MV-4-11 (cell line): ENCODE results near the gene TMEM126B.
"Not testable (repeated sequence)": the region's sequence is repeated elsewhere in the genome, so short reads cannot be mapped to it uniquely, and the experiment has no call there.

Experiments used
- DNase-seq: peaks from one replicate; lab custom pipeline; 2025; lab: John Stamatoyannopoulos, UW

The TMEM126B gene

DNA sequence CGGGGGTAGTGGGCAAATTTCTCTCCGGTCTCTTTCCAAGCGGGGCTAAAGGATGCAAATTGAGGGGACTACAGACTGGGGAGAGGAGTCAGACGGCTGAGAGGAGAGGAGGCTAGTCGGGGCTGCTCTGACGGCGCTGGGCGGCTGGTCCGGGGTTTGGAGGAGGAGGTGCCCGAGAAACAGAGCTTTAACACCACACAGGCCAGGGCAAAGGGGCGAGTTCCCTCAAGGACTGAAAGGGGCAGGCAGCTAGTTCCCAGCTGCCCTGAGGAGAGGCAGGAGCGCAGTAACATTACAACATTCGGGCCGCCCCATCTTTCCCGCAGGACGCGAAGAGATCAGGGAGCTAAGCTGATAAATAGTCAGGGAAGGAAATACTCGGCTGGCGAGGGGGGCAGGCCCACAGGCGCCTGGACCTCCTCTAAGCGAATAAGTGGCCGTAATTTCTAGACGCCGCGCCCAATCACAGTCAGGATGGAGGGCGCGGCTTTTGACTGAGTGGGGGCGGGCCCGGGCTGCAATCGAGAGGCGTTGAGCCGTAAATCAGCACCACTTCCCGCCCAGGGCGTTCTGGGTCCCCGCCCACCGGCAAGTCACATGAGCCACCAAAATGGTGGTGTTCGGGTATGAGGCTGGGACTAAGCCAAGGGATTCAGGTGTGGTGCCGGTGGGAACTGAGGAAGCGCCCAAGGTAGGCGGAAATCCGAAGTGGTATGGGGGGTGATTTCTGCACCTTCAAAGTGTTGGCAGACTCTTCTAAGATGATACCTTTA, at the start of gene TMEM126B:
Gene TMEM126B, plus strand, starts transcription at position 596 of the 773 bp plus-strand sequence. Its CDS starts 15 bp downstream, at position 611.
- peak; percentile 97 for DNase-seq

DNA sequence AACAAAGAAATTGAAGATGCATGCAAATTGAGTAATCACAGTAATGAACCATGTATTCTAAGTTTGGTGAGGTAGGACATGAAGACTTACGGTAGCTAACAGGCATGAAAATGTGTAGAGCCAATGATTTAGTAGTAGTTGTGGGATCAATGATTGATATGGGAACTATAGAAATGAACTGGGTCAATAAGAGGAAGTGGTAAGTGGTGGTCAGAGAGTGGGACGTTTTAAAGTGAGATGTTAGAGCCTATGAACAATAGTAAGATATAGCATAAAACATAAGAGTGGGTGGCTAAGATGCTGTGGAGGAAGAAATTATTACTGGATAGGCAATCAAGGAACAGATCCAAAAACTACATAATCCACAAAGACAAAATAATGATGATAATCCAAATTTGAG, 46.3 kb upstream of the TMEM126B start:
- no peak for DNase-seq

DNA sequence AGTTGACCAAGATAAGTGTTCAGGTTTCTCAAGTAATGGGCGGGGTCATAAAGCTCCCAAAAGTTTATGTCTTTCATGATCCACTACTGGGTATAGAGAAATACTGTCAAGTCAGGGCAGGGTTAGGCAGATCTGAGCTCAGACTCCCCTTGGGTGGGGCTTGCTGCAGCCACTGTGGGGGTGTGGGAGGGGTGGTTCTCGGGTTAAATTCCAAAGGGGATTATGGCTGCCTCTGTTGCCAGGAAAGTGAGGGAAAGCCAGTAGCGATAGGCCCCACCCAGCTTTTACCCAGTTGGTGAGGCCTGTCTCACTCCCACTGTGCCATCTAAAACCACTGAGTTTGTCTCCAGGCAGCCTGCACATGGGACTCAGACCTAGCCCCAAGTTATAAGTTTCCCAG, 39.0 kb upstream of the TMEM126B start:
- no peak for DNase-seq

DNA sequence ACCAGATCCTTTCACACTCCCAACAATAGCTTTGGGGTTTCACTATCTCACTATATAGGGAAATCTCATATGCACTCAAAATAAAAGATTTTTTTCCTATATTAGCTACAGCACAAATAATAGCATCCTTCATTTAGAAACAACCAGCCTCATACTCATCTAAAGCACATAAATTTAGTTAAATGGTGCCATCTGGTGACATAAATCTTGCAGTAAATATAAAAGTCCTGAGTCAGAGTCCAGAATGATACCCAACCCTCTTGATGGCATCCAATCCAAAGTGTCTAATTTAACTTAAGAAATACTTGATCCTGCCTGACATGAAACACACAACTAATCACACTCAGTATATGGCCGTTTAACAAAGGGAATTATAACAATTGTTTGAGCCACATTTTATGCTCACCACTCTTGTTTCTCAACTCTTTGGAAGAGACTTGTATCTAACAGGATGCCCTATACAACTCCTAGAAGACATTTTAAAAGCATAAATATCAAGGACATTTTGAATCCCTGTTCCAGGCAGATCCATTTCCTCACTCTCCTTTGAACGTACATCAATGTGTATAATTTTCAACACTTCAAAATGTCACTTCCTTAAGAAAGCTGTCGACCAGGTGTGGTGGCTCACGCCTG, 37.4 kb upstream of the TMEM126B start:
- DNase-seq, result peak; percentile 46

DNA sequence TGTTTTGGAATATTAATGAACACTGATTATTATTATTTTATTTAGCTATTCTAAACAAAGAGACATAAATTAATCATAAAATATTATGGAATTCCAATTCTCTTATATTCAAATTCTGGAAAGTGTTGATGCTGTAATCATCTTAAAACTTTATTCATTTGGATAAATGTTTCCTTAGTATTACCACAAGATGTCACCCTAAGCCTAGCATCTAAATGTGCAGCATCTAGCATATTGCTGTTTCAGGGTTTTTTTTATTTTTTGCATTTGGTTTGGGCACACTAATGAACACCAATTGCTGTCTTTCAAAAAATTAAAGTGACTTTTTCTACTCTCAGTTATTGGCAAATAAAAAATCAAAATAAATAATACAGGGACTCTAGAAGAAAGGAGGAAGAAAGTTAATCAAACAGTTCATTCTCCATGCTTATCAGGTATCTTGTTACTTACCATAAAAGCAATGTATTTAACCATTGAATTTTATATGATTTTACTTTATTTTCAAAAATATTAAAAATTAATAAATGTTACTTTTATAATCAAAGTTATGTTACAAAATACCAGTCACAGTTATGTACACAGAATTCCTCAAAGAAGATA, 33.0 kb upstream of the TMEM126B start:
- DNase-seq, result peak; percentile 45

DNA sequence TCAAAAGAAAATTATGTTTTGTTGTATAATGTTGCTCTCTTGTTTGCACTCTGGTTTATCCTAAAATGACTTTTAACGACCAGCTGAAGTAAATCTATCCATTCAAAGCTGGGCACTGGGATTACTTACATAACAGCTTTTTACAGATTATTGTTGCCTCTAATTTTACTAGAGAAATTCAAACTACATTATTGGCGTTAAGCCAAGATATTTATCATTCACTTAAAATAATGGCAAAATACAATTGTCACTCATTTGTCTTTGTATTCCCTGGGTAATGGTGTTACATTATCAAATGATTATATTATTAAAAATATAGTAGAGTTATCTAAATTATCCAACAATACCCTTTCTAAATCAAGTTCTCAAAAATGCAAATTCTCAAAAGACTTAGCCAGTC, 31.5 kb upstream of the TMEM126B start:
- no peak for DNase-seq

DNA sequence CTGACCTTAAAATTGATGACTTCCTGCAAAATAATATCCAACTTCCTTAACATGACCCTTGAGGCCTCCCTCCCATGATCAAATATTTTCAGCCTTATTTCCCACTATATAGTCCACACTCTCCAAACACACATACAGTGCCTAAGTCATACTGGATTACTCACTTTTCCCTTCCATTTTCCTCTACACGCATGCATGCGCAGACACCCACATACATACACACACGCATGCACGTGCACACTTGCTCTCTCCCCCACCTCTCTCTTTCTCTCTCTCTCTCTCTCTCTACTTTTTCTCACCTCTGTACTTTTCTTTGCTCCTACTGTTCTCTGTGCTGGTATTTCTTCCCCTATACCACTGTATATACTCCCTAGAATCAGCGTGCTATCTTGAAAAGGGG, 29.3 kb upstream of the TMEM126B start:
- DNase-seq, result no peak

DNA sequence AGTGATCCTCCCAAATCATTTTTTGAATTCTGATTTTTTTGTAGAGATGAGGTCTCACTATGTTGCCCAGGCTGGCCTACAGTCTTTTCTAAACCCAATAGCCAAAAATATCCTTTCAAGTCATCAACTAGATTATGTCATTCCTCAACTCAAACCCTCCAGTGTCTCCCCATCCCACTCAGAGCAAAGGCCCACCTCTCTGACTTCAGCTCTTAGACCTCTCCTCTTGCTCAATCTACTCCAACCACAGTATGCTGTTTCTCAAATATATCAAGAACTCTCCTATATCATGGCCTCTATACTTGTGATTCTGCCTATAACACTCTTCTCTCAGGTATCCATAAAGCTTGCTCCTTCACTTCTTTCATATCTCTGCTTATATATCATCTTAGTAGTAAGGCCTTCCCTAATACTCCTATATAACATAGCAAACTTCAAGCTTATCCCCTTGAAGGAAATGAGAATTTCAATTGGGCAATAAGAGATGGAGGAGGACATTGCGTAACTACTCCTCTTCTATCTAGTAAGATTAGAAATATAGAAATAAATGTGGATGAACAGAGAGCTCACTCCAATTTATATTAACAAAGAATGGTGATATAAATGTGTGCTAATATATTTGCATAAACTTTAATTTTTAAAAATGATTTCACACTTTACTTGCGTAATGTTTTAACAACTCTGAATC, 25.7 kb upstream of the TMEM126B start:
- DNase-seq, result peak; percentile 69

DNA sequence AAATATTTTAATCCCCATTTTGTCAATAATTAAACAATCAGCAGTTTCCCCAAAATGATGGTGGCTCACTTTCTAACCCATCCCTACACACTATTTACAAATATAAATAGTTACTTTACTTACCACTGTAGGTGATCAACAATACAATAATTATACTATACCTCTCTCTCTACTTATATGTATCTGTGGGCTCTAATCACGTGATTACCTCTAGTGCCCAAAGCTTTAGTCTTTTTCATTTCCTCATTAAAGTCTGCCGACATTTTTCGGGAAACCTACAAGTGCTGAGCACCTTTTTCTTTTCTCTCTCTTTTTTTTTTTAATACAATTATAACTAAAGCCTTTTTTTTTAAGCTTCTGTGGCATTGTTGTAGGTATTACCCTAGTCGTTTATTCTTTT, 25.2 kb upstream of the TMEM126B start:
- DNase-seq, result no peak

DNA sequence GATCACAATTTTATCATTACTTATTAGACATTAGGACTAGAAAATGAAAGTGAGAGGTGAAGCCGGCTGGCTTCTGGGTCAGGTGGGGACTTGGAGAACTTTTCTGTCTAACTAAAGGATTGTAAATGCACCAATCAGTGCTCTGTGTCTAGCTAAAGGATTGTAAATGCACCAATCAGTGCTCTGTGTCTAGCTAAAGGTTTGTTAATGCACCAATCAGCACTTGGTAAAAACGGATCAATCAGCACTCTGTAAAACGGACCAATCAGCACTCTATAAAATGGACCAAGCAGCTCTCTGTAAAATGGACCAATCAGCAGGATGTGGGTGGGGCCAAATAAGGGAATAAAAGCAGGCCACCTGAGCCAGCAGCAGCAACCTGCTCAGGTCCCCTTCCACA, 22.2 kb upstream of the TMEM126B start:
- DNase-seq, result not testable (repeated sequence)

DNA sequence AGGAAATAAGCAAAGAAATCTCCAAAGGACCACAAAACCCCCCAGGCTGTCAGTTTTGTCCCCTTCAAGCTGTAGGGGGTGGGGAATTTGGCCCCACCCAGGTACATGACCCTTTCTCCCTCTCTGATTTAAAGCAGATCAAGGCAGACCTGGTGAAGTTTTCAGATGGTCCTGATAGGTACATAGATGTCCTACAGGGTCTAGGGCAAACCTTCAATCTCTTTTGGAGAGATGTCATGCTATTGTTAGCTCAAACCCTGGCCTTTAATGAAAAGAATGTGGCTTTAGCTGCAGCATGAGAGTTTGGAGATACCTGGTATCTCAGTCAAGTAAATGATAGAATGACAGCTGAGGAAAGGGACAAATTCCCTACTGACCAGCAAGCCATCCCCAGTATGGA, 19.8 kb upstream of the TMEM126B start:
- DNase-seq, result not testable (repeated sequence)

DNA sequence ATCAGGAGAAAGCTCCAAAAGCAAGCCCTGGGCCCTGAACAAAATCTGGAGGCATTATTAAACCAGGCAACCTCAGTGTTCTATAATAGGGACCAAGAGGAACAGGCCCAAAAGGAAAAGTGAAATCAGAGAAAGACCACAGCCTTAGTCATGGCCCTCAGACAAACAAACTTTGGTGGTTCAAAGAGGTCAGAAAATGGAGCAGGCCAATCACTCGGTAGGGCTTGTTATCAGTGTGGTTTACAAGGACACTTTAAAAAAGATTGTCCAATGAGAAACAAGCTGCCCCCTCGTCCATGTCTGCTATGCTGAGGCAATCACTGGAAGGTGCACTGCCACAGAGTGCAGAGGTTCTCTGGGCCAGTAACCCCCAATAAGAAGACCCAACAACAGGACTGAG, 19.1 kb upstream of the TMEM126B start:
- peak; percentile 62 for DNase-seq

DNA sequence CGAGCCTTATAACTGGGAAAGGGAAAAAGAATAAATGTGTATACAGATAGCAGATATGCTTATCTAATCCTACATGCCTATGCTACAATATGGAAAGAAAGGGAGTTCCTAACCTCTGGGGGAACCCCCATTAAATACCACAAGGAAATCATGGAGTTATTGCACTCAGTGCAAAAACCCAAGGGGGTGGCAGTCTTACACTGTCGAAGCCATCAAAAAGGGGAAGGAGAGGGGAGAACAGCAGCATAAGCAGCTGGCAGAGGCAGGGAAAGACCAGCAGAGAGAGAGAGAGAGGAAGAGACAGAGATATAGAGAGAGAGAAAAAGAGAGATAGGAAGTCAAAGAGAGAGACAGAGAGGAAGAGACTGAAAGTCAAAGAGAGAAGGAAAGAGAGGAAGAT, 16.8 kb upstream of the TMEM126B start:
- peak; percentile 66 for DNase-seq

DNA sequence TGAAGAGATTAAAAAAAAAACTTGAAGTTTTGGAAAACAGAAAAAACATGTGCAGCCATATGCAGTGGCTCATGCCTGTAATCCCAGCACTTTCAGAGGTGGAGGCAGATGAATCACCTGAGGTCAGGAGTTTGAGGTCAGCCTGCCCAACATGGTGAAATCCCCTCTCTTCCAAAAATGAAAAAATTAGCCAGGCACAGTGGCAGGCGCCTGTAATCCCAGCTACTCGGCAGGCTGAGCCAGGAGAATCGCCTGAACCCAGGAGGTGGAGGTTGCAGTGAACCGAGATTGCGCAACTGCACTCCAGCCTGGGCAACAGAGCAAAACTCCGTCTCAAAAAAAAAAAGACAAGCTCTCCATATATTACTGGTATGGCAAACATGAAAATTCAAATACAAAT, 8.9 kb upstream of the TMEM126B start:
- DNase-seq, result no peak

DNA sequence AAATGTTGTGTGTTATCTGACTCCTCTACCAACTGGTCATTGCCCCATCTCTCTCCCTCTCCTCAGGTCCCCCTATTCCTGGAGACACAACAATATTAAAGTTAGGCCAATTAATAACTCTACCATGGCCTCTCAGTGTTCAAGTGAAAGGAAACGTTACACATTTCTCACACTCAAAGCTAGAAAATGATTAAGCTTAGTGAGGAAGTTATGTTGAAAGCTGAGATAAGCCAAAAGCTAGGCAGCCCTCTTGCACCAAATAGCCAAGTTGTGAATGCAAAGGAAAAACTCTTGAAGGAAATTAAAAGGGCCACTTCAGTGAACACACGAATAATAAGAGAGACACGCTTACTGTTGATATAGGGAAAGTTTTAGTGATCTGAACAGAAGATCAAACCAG, 8.1 kb upstream of the TMEM126B start:
- DNase-seq, result no peak

DNA sequence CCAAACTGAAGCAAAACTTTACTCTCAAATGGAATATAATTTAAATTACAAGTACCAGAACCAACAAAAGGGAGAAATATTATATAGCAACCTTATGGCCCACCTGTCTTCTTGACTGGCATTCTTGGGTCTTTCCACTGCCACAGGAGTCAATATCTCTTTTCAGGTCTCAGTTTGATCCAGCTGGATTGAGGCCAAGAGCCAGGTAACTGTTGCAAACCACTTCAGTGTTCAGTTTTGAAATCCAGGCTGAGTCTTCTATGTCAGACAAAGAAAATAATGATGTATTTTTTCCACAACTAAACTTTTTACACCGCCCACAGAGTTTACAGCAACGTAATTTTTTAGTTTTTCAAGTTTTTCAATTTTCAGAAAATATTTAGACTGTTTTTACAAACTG, 1.9 kb upstream of the TMEM126B start:
- DNase-seq, result no peak

DNA sequence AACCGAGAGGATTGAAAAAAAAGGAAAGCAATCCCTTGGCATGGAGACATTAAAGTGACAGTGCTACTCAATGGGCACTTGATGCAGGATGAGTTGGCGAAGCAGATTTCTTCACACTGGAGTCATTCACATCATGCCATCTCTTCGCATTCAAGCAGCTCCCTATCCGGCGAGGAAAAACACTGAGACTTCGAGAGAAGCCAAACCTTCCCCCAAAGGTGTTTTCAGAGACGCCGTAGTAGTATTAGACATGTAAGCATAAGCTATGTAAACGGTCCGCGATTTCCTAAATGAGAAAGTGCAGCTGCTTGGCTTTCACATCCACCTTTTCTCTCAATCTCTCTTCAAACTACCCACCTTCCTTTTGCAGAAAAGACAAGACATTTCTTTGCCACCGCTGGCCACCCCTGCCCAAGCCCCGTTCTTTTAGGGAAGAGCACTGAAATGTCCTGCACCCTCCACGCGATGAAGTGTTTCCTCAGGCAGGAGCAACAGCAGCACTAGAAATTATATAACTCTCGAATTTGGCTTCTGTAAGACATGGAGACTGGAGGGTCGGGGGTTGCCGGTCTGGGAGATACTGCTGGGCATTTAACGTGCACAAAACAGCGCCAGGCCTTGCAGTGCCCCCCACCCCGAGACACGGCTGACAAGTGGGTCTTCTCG, 928 bp upstream of the TMEM126B start, which contains the start of gene DLG2:
Gene DLG2, minus strand, starts transcription at position 13 of the 666 bp plus-strand sequence.
- DNase-seq, result no peak

DNA sequence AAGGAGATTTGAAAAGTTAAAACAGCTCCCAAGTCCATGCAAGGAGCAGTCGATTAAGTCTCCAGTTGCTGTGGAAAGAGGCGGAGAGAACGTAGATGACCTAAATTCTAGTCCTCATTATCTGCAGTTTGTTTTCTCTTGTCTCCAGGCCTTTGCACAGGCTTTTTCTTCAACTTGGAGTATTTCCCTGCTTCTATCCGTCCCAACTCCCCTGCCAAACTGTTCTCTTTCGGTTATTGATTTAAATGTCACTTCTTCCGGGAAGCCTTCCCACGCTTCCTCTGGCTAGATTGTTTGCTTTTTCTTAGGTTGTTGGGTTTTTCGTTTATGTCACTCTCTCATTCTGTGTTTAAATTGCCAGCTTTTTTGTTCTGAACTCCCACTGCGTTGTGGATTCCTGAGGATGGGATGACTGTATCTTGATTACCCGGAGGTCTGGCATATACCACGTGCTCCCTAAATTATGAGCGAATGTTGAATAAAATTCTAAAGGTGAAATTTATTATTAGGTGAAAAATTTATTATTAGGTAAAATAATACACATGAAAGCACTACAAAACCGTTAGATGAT, 463 bp downstream of the TMEM126B start:
- DNase-seq, result no peak

DNA sequence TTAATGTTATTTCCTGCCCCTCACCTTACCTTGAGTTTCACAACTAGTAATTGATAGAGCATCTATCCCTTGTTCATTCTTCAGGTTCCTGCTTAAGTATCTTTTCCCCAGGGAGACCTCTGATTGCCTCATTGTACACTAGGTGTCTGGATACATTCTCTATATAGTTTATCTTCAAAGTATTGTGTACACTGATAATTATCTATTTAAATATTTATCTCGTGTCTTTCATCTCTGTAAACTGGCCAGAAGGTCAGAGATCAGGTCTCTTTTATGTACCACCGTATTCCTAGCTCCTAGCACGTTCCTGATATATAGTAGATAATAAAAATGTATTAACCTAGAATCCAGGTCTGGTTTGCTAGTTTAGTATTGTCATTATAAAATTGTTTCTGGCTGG, 6.4 kb downstream of the TMEM126B start:
- DNase-seq, result no peak

DNA sequence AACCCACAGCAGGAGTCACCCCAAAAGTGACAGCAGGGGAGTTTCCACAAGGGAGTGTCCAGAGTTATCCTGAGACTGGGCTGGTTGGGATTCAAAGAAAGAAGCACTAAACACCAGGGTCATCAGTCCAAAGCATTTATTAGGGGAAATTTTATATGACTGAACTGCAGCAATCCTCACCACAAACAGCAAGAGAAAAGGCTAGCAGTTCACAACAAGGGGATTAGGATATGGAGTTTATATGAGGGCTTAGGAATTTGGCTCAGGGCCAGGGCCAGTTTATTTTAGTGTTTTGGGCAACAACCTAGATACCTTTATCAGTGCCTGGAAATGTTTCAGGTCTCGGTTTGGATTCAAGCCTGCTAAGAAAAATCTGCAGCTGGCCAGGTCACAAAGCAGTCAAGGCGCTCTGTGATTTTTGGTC, 14.8 kb downstream of the TMEM126B start:
- DNase-seq, result no peak

DNA sequence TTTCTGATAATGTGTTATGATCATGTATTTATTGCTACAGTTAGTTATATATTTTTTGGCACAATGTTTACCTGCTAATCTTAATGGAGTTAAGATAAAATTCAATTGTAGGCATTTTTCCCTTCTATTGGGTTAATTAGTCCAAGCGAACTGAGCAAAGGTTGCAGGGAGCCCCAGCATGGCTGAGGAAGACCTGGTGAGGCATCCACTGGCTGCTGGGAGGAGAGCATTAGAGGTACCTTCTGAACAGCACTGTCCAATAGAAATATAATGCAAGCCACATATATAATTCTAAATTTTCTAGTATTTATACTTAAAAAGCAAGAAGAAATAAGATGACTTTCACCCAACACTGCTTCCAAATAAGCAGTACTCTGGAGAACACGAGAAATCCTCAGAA, 18.7 kb downstream of the TMEM126B start:
- no peak for DNase-seq
